ENCODE data around the gene SAMD5. TPM values are rescaled to one million over a fixed set of nuclear protein-coding genes. Genes with fewer than 3 reads are reported as not detected.

Gene SAMD5
- polyA plus RNA-seq, 1 experiment, result 3.3 TPM

DNA sequence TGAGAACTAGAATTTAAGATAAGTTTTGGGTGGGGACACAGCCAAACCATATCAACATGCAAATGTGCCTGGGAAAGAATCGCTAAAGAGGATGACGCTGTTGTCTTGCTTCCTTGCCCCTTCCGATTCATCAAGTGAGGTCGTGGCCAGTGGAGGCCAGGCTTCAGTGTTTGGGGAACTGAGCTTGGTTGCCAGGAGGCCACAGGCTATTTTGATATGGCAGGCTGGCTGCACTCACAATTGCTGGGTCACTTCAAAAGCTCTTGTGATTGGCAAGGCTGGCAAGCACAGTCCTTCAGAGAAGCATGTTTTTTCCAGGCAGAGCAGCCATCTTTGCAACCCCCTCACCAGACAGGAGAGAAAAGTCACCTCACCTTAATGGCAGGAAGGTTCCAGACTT, 45.8 kb downstream of the SAMD5 start:
- TF ChIP-seq, protein P1, sequence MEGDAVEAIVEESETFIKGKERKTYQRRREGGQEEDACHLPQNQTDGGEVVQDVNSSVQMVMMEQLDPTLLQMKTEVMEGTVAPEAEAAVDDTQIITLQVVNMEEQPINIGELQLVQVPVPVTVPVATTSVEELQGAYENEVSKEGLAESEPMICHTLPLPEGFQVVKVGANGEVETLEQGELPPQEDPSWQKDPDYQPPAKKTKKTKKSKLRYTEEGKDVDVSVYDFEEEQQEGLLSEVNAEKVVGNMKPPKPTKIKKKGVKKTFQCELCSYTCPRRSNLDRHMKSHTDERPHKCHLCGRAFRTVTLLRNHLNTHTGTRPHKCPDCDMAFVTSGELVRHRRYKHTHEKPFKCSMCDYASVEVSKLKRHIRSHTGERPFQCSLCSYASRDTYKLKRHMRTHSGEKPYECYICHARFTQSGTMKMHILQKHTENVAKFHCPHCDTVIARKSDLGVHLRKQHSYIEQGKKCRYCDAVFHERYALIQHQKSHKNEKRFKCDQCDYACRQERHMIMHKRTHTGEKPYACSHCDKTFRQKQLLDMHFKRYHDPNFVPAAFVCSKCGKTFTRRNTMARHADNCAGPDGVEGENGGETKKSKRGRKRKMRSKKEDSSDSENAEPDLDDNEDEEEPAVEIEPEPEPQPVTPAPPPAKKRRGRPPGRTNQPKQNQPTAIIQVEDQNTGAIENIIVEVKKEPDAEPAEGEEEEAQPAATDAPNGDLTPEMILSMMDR (IDR thresholded peaks at IDR 0.05; ENCODE audit: insufficient read depth, low read depth, low read length), result no peak
- ChIA-PET POLR2A (no interaction called here), CTCF (no interaction called here)
- Histone ChIP-seq H3K36me3 (ENCODE audit: control insufficient read depth, insufficient read depth, low read length) (no peaks in the 10 kb centered on the region), H3K27me3 (ENCODE audit: control insufficient read depth, insufficient read depth, low read length) (no peaks in the 10 kb centered on the region), H3K4me3 (ENCODE audit: low read depth, low read length) (no peak overlapping the region)
- no peak for DNase-seq (ENCODE audit: low read depth)

DNA sequence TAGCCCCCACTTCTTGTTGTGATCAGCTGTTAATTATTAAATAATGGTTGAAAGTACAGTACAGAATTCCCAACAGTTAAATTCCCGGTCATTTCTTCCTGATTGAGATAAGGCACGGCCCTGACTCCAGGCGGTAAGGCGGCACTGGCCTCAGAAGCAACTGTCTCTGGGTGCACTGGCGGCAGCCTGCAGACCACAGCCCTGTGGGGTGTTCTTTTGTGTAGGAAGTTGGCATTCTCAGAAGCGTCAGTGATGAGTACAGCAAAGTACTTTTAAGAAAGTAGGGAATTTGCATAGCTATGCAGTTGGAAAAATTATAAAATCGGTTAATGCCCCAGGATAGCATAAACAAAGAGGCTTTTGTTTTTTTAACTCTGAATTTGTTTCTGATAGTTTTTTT, 50.5 kb downstream of the SAMD5 start:
- CTCF ChIA-PET, result no interaction called here
- TF ChIP-seq, protein P1 (IDR thresholded peaks at IDR 0.05; ENCODE audit: insufficient read depth, low read depth, low read length), result no peak
- no peak for DNase-seq (ENCODE audit: low read depth)
- POLR2A ChIA-PET, result no interaction called here
- H3K36me3 ChIP-seq (ENCODE audit: control insufficient read depth, insufficient read depth, low read length), result no peaks in the 10 kb centered on the region
- H3K27me3 ChIP-seq (ENCODE audit: control insufficient read depth, insufficient read depth, low read length), result no peaks in the 10 kb centered on the region
- no peak overlapping the region for H3K4me3 ChIP-seq (ENCODE audit: low read depth, low read length)

DNA sequence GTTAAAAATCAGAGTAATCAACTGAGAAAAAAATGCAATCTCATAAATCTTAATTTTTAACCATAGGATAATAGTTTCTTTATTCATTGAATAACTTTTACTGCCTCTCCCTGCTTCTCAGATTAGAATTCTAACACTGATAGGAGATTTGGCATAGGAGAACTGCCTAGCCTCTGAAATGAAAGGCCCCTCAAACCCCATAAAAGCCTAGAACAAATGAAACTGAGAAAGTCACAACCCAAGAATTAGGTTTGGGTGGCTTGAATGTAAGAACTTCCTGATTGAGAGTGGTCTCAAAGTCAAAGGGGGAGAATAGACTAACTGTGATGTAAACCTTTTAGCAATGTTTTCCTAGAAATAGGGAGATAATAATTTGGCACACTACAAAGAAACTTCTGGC, 52.2 kb downstream of the SAMD5 start:
- Histone ChIP-seq H3K4me3 (ENCODE audit: low read depth, low read length) (no peak overlapping the region), H3K36me3 (ENCODE audit: control insufficient read depth, insufficient read depth, low read length) (no peaks in the 10 kb centered on the region), H3K27me3 (ENCODE audit: control insufficient read depth, insufficient read depth, low read length) (no peaks in the 10 kb centered on the region)
- POLR2A ChIA-PET, result no interaction called here
- TF ChIP-seq, protein P1 (IDR thresholded peaks at IDR 0.05; ENCODE audit: insufficient read depth, low read depth, low read length), result no peak
- DNase-seq (ENCODE audit: low read depth), result no peak
- CTCF ChIA-PET, result no interaction called here

DNA sequence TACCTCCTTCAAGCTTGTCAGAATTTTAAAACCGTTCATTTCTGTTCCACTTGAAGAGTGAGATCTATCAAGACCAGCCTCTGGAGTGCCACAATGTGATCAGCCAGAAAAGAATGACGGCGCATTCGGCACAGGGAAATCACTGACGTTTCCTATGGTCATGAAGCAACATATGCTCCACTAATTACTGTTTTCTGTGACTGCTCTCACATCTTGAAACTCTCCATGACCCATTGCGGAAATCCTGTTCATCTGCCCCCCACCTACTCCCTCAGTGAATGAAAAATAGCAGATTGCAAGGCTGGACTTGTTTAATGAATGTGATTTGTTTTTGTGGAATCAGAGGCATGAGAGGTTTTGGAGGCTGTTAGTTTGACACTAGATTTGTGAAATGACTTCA, 53.2 kb downstream of the SAMD5 start:
- CTCF ChIA-PET, result interaction anchor here (1.4 kb wide), 1 partner anchor 26 kb away, joined by 3 read pairs; no protein-coding TSS in a partner anchor
- H3K27me3 ChIP-seq (ENCODE audit: control insufficient read depth, insufficient read depth, low read length), result no peaks in the 10 kb centered on the region
- POLR2A ChIA-PET, result no interaction called here
- no peak for DNase-seq (ENCODE audit: low read depth)
- TF ChIP-seq, protein P1 (IDR thresholded peaks at IDR 0.05; ENCODE audit: insufficient read depth, low read depth, low read length), result no peak
- no peaks in the 10 kb centered on the region for H3K36me3 ChIP-seq (ENCODE audit: control insufficient read depth, insufficient read depth, low read length)
- no peak overlapping the region for H3K4me3 ChIP-seq (ENCODE audit: low read depth, low read length)

DNA sequence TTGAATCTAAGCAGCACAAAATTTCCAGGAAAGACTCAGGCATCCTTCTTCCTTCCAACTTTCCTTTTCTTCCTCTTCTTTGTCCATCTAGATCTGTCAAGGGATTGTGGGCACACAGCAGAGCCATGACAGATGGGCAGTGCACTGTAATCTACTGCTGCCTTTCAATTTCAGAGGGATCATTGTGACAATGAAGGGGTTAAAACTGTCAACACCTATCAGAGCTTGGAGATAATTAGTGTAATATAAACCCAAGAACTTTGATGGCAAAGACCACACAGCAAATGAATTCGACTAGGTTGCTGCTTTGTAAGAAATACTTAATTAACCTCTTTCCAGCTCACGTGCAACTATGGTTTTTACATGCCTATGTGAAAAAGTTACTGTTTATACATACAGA, 55.0 kb downstream of the SAMD5 start:
- H3K27me3 ChIP-seq (ENCODE audit: control insufficient read depth, insufficient read depth, low read length), result no peaks in the 10 kb centered on the region
- no peaks in the 10 kb centered on the region for H3K36me3 ChIP-seq (ENCODE audit: control insufficient read depth, insufficient read depth, low read length)
- ChIA-PET POLR2A (no interaction called here), CTCF (interaction anchor here (0.6 kb wide), 1 partner anchor 43 kb away, joined by 3 read pairs; no protein-coding TSS in a partner anchor)
- no peak for DNase-seq (ENCODE audit: low read depth)
- no peak overlapping the region for H3K4me3 ChIP-seq (ENCODE audit: low read depth, low read length)
- TF ChIP-seq, protein P1 (IDR thresholded peaks at IDR 0.05; ENCODE audit: insufficient read depth, low read depth, low read length), result no peak
